Stimulated activated CD4-positive, alpha-beta T cell treated with anti-CD3 and anti-CD28 coated beads, Interleukin-2, amount 100 ng/mL, for 4 hours (primary cell): ENCODE results near the gene NAT10.
"Not testable (repeated sequence)": the region's sequence is repeated elsewhere in the genome, so short reads cannot be mapped to it uniquely, and the experiment has no call there.

Experiments used
- DNase-seq: peaks from one replicate; pipeline ENCODE4 v3.0.0-alpha.2; 2020; ENCODE audit warnings: low read depth

The NAT10 gene

GRCh38 chr11:34168642-34169420, 63.4 kb downstream of the NAT10 start:
- DNase-seq, result no peak

DNA sequence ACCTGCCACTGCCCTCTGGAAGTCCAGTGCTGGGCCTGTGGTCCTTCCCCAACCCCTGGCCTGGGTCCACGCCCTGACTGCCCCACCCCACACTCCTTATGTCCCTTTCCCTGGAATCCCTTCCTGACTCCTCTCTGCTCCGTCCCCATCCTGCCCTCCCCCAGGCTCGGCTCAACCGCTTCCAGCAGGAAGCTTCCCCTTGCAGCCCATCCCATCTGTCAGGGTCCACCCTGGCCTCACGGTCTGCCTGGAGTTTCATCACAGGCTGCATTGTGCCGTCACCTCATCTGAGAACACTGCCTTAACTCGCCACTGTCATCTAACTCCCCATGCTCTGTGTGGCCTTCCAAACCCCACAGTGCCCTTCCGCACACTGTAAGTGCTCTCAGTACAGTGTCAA, 64.3 kb downstream of the NAT10 start:
- no peak for DNase-seq

DNA sequence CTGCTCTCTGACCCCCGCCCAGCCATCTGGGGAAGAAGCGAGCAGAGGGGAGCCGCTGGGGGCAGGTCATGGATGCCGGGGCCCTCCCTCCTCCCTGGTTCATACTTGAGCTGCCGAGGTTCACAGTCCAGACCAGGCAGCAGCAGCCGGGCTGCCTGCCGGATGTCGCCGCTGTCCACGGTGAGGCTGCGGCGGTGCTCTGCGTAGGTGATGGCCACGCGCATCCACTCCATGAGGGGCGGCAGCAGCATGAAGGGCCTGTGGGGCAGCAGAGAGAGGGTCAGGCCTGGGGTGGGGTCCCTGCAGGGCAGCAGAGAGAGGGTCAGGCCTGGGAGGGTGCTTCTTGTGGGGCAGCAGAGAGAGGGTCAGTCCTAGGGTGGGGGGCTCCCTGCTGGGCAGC, 67.6 kb downstream of the NAT10 start:
- DNase-seq, result no peak

DNA sequence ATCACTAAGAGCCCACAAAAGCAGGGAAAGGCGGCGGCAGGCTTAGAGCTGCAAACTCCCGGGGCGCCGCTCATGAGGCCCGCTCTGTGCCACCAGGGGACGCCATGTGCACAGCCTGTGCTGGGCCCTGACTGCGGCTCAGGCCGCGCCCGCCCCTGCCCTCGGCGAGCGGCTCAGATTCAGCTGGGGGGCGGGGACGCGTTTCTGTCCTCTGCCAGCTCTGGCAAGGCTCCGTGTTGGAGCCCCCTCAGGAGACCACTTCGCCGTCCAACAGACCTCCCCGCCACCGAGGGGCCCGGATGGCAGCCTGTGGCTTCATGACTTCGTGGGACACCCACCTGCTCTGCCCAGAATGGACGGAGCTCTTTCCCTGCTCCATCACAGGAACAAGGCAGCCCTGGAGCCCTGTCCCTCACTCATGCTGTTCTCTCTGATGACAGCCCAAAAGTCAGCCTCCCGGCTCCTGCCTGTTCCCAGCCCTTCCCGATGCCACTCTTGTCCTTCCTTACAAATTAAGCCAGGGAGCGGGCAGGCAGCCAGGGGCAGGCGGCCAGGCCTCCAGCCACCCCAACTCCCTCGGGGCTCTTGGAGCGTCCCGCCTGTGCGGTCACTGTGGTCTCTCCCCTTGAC, 69.1 kb downstream of the NAT10 start:
- DNase-seq, result peak; percentile 70

GRCh38 chr11:34175284-34176019, 70.0 kb downstream of the NAT10 start:
- DNase-seq, result no peak

- DNase-seq, result no peak
Observed at GRCh38 chr11:34176751-34177209, 71.4 kb downstream of the NAT10 start.

- no peak for DNase-seq
Observed at GRCh38 chr11:34178209-34178821, 72.9 kb downstream of the NAT10 start.

GRCh38 chr11:34179026-34179675, 73.7 kb downstream of the NAT10 start:
- no peak for DNase-seq

GRCh38 chr11:34180040-34180813, 74.8 kb downstream of the NAT10 start:
- DNase-seq, result no peak

GRCh38 chr11:34180814-34181165, 75.4 kb downstream of the NAT10 start:
- not testable (repeated sequence) for DNase-seq

DNA sequence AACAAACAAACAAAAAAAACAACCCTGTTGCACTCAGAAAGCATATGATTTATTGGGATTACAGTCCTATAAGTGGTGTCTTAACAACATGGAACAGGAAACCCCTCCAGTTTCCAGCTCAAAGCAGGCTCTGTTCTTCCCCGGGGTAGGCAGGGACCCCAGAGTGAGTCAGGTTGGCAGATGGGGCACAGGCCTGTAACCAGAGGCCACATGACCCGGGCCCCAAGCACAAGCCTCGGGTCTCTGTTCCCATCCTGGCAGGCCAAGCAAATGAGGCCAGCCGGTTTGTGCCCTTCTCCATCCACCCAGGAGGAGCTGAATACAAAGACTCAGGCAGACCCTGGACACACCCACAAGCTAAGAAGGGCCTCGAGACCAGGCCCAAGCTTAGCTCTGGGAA, 75.8 kb downstream of the NAT10 start:
- DNase-seq, result no peak

GRCh38 chr11:34181856-34182405, 76.5 kb downstream of the NAT10 start:
- no peak for DNase-seq

- no peak for DNase-seq
Observed at GRCh38 chr11:34182425-34182824, 77.0 kb downstream of the NAT10 start.

DNA sequence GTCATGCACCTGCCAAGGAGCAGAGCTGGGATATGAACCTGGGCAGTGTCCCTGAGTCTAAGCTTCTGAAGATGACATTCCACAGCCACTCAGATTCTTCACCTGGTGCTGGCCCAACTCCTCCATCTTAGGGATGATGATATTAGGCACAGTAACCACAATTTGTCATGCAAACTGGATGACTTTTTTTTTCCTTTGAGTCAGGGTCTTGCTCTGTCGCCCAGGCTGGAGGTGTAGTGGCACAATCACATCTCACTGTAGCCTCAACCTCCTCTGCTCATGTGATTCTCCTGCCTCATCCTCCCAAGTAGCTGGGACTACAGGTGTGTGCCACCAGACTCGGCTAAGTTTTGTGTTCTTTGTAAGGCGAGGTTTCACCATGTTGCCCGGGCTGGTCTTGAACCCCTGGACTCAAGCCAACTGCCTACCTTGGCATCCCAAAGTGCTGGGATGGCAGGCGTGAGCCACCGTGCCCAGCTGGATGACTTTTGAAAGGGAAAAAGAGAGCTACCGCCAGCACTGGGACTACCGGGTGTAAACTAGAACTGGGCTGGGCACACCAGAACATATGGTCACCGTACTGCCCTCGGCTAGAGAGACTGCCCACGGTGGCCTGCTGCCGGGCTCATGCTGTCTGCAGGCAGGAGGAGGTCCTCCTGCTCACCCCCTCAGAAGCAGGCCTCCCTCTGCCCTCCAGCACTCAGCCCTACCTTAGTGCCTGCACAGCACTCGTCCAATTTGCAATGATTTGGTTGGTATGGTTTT, 77.7 kb downstream of the NAT10 start:
- DNase-seq, result no peak

DNA sequence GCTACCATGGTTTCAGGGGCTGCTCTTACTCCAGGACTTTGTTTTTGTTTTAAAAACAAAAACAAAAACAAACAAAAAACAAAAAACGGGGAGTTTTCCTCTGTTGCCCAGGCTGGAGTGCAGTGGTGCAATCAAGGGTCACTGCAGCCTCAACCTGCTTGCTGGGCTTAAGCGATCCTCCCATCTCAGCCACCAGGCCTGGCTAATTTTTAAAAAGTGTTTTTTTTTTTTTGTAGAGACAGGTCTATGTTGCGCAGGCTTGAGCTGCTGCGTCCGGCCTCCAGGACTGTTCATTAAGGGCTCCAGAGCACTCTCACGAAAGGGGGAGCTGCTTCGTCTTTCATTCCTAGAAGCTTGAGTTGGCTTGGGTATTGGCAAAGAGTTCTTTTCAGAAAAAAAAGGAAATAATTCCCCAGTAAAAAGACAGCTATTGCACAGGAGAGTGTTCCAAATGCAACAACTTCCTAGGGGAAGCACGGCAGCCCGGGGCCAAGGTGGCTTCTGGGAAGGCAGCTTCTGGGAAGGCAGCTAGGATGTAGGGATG, 78.5 kb downstream of the NAT10 start:
- DNase-seq, result no peak

- DNase-seq, result no peak
Observed at GRCh38 chr11:34184505-34185015, 79.1 kb downstream of the NAT10 start.

DNA sequence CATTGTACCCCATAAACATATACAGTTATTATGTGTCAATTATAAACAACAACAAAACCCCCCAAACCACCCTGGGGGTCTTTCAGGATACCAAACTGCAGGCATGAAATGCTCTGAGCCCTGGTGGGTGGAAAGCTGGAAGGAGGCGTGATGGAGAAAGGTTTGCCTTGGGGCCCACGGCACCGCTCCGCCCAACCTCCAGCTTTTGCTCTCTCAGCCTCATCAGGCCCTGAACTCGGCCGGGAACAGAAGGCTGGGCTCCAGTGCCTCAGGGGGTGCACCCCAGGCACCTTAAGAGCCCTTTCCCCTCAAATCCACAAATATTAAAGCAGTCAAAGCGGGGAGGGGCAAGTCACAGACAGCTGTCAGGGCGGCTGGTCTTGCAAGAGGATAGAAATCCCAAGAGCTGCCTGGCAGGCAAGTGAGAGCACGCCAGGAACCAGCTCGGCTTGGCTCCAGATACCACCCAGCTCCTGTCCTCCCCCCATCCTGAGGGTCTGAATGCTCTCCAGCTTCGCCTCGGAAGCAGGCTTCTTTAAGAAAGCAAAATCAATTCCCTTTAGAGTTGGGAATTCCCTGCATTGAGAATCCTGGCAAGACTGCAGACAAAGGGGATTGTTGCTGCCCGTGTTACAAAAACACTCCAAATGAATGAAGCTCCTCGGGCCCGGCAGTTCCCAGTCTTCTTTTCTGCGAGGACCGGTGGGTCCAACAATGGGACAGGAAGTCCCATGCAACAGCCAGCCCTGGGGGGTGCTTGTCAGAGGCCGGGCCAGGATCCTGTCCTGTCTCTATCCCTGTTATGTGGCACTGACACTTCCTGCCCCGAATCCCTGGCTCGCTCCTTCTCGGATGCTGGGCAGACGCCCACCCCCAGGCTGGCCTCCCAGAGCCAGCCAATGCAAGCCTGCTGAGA, 80.8 kb downstream of the NAT10 start:
- no peak for DNase-seq

DNA sequence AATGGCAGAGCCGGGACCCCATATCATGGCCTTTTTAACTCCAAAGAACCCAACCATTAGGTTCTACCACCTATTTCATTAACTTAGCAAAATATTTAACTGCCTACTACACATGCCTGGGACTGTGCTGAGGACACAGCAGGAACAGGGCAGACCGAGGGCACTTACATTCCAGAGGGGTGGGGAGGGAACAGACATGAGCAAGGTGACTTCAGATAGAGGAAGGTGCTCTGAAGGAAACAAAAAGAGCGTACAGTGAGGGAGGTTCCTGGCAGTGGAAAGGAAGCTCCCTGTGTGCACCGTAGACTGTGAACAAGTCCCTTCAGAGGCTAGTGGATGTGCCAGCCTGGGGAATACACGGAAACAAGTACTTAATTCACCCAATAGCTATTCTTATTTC, 82.8 kb downstream of the NAT10 start:
- DNase-seq, result no peak

DNA sequence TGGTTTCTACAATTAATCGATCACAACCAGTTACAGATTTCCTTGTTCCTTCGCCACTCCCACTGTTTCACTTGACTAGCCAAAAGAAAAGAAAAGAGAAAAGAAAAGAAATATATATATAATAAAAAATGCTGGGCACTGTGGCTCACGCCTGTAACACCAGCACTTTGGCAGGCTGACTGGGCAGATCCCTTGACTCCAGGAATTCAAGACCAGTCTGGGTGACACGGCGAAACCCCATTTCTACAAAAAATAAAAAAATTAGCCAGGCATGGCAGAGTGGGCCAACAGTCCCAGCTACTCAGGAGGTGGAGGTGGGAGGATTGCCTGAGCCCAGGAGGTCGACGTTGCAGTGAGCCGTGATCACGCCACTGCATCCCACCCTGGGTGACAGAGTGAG, 83.8 kb downstream of the NAT10 start:
- no peak for DNase-seq
